GM12801 (cell line): ENCODE measurements around the gene UBE2D3.

Experiments
- TF ChIP-seq, protein P1 (sequence below): IDR thresholded peaks from one replicate; pipeline ENCODE4 v1.5.1; 2011; ENCODE audit warnings: control low read depth; ENCODE audit not compliant: insufficient read length; ENCODE audit errors: extremely low read depth

The UBE2D3 gene

DNA sequence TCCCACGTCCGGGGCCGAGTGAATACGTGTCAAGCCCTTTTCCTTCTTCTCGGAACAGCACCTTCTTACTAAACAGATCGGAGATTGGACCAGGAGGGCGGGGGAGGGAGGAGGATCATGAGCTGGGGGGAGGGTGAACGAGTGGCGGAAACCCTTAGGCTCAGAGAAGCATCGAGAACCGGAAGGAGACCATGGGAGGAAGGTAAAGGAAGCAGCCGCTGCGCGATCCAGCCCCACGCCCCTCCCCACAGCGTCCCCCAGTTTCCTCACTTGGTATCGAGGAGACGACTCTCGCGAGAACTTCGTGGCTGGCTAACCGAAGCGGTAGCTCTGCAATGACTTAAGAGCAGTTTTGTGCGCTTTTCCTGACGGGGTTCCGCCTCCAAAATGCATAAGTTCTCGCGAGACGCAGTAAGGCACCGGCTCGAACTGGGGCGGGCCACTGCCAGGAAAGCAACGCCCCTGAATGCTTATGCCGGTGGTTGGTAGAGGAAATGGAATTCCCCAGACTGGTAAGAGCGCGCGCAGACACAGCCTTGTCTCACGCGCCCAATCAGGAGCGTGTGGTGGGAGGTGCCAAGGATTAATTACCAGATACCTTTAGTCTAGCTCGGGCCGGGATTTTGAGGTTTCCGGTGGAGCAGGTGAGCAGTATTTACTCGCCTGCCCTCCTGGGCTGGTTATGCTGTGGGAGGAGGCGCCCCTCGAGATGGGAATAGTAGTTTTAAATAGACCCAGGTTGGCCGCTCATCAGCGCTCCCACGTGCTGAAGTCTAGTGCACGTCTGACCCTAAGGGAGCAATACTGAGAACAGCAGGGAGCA is 534 bp upstream of the UBE2D3 start:
- TF ChIP-seq, protein P1, sequence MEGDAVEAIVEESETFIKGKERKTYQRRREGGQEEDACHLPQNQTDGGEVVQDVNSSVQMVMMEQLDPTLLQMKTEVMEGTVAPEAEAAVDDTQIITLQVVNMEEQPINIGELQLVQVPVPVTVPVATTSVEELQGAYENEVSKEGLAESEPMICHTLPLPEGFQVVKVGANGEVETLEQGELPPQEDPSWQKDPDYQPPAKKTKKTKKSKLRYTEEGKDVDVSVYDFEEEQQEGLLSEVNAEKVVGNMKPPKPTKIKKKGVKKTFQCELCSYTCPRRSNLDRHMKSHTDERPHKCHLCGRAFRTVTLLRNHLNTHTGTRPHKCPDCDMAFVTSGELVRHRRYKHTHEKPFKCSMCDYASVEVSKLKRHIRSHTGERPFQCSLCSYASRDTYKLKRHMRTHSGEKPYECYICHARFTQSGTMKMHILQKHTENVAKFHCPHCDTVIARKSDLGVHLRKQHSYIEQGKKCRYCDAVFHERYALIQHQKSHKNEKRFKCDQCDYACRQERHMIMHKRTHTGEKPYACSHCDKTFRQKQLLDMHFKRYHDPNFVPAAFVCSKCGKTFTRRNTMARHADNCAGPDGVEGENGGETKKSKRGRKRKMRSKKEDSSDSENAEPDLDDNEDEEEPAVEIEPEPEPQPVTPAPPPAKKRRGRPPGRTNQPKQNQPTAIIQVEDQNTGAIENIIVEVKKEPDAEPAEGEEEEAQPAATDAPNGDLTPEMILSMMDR, result no peak

GRCh38 chr4:102826105-102826889 is 1.1 kb downstream of the UBE2D3 start:
- TF ChIP-seq, protein P1, result no peak

DNA sequence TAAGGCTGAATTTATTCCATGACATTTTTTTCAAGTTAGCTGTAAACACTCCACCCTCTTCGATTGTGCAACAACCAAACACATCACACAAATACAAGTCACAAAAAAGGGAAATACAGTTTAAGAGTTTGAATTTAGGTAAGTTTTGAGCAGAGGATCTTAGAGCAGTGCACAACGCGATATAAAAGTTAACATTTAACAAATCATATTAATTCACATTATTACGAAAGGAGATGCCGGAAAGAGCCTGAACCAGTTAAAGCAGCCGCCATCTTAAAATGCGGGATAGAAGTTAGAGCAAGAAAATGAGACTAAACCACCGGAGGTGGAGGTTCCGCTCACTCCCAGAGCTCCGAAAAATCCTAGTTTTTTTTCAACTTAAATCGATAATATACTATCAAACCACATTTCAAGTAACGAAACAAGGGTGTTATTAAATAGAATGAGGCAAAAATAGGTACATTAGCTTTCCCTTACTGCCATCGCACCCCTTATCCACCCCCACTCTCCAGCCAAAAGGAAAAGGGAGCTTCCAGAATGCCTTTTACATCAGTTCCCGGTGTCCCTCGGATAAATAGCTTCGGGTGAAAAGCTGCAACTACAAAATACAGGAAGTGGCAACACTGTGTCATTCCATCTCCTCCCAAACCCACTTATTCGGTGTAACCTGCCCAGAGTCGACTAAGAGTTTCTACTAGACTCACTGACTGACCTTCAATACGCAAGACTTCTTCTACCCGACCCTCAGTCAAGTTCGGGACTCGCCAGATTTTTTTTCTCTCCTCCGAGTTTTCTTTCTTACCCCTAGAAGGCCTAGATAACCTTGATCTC is 1.9 kb downstream of the UBE2D3 start:
- TF ChIP-seq, protein P1, result no peak

- TF ChIP-seq, protein P1, result no peak
These were observed 3.0 kb downstream of the UBE2D3 start for GRCh38 chr4:102824398-102824797.

GRCh38 chr4:102823897-102824296 is 3.5 kb downstream of the UBE2D3 start:
- TF ChIP-seq, protein P1, result no peak

DNA sequence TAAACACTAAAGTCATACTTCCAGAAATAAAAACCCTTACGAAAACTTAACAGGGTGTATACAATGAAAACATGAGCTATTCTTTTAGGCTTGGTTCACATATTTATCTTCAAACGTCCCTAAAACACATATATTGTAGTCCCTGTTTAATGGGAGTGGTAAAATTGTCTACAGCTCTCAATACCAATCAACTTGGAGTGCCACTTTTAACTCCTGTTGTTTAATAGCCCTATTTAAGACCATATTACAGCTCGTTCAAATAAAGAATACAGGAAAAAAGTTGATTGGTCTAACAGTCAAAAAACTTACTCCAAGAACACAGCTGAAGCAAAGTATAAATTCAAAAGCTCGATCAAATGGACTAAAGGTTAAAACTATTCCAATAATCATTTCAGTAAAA is 3.9 kb downstream of the UBE2D3 start:
- TF ChIP-seq, protein P1, result no peak
